WERI-Rb-1 (cell line): ENCODE results near the gene TBX18.

Experiments
- DNase-seq: peaks from one replicate; pipeline ENCODE4 v3.0.0-alpha.2; 2020
- H3K27ac ChIP-seq: fragments of 250-450 bp; sonication (Bioruptor Pico); 2 replicates; pipeline ENCODE4 v1.5.1; 2020; ENCODE audit warnings: mild to moderate bottlenecking, moderate library complexity
- H3K27me3 ChIP-seq: fragments of 250-450 bp; sonication (Bioruptor Pico); 2 replicates; pipeline ENCODE4 v1.5.1; 2021; ENCODE audit warnings: mild to moderate bottlenecking, low read depth, moderate library complexity; ENCODE audit not compliant: insufficient read depth, severe bottlenecking
- H3K36me3 ChIP-seq: fragments of 250-450 bp; sonication (Bioruptor Pico); 2 replicates; pipeline ENCODE4 v1.5.1; 2020; ENCODE audit warnings: mild to moderate bottlenecking, moderate library complexity
- H3K4me3 ChIP-seq: 2 replicates; pipeline ENCODE4 v1.5.1; 2011; ENCODE audit warnings: low read depth, mild to moderate bottlenecking, control low read depth, low read length
- H3K9me3 ChIP-seq: fragments of 250-450 bp; sonication (Bioruptor Pico); 2 replicates; pipeline ENCODE4 v1.5.1; 2021; ENCODE audit warnings: mild to moderate bottlenecking, moderate library complexity; ENCODE audit not compliant: severe bottlenecking
- TF ChIP-seq, protein P1 (sequence below): IDR thresholded peaks from 2 replicates; pipeline ENCODE4 v1.5.1; 2011; ENCODE audit warnings: low read depth, mild to moderate bottlenecking, control low read depth, inconsistent platforms, low read length

TBX18 gene

DNA sequence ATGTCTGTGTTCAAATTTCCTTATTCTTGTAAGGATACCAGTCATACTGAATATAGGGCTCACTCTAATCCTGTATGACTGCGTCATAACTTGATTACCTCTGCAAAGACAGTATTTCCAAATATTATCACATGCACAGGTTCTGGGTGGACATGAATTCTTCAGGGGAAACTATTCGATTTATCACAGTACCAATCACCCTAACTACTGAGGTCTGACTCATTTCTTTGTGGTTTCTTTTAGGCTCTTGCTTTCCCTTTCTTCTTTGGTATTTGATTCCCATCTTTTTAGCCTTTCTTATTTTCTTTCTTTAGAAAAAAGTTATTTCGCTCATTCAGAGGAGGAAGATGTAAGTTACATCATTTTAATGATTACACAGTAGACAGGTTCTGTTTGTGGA lies 40.3 kb upstream of the TBX18 start:
- DNase-seq = no peak

DNA sequence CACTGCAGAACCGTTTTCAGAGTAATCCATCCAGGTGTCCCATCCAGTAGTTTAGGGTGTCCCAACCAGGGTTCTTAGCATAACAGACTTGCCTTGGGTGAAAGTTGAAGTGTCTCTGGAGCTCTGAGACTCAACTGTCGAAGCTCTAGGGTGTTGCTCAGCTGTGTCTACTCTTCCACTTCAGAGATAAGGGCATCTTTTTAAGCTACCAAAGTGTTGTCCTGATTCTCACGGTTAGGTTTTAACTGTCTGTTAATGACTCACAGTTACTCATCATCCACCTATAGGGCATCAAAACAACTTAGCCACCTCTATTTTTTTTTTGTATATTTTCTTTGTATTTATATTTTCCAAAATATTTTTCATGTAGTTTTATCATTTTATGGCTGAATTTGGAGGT lies 36.9 kb upstream of the TBX18 start:
- DNase-seq = no peak
- Histone ChIP-seq H3K27ac (no peak overlapping the region), H3K9me3 (no peaks in the 10 kb centered on the region), H3K36me3 (no peaks in the 10 kb centered on the region), H3K4me3 (no peak overlapping the region), H3K27me3 (no peaks in the 10 kb centered on the region)
- TF ChIP-seq, protein P1, sequence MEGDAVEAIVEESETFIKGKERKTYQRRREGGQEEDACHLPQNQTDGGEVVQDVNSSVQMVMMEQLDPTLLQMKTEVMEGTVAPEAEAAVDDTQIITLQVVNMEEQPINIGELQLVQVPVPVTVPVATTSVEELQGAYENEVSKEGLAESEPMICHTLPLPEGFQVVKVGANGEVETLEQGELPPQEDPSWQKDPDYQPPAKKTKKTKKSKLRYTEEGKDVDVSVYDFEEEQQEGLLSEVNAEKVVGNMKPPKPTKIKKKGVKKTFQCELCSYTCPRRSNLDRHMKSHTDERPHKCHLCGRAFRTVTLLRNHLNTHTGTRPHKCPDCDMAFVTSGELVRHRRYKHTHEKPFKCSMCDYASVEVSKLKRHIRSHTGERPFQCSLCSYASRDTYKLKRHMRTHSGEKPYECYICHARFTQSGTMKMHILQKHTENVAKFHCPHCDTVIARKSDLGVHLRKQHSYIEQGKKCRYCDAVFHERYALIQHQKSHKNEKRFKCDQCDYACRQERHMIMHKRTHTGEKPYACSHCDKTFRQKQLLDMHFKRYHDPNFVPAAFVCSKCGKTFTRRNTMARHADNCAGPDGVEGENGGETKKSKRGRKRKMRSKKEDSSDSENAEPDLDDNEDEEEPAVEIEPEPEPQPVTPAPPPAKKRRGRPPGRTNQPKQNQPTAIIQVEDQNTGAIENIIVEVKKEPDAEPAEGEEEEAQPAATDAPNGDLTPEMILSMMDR = no peak

More for the DNA sequence above, 40.3 kb upstream of the TBX18 start:
- no peak overlapping the region for H3K4me3 ChIP-seq
- TF ChIP-seq, protein P1 = no peak
- no peaks in the 10 kb centered on the region for H3K36me3 ChIP-seq
- no peaks in the 10 kb centered on the region for H3K27me3 ChIP-seq
- H3K27ac ChIP-seq = no peak overlapping the region
- no peaks in the 10 kb centered on the region for H3K9me3 ChIP-seq

GRCh38 chr6:84798257-84798656 lies 33.9 kb upstream of the TBX18 start:
- no peaks in the 10 kb centered on the region for H3K36me3 ChIP-seq
- no peak overlapping the region for H3K27ac ChIP-seq
- TF ChIP-seq, protein P1 = no peak

GRCh38 chr6:84796343-84796742 lies 31.9 kb upstream of the TBX18 start:
- Histone ChIP-seq H3K27me3 (no peaks in the 10 kb centered on the region), H3K27ac (no peak overlapping the region), H3K4me3 (no peak overlapping the region), H3K9me3 (no peaks in the 10 kb centered on the region), H3K36me3 (no peaks in the 10 kb centered on the region)
- TF ChIP-seq, protein P1 = no peak
- DNase-seq = no peak

More at GRCh38 chr6:84798257-84798656, 33.9 kb upstream of the TBX18 start:
- no peak for DNase-seq
- no peaks in the 10 kb centered on the region for H3K27me3 ChIP-seq
- no peak overlapping the region for H3K4me3 ChIP-seq
- H3K9me3 ChIP-seq = no peaks in the 10 kb centered on the region

- H3K36me3 ChIP-seq = no peaks in the 10 kb centered on the region
- H3K27ac ChIP-seq = no peak overlapping the region
- H3K27me3 ChIP-seq = no peaks in the 10 kb centered on the region
- H3K9me3 ChIP-seq = no peaks in the 10 kb centered on the region
- H3K4me3 ChIP-seq = no peak overlapping the region
- DNase-seq = no peak
- TF ChIP-seq, protein P1 = no peak
Measured at GRCh38 chr6:84791927-84792326, 27.5 kb upstream of the TBX18 start.

DNA sequence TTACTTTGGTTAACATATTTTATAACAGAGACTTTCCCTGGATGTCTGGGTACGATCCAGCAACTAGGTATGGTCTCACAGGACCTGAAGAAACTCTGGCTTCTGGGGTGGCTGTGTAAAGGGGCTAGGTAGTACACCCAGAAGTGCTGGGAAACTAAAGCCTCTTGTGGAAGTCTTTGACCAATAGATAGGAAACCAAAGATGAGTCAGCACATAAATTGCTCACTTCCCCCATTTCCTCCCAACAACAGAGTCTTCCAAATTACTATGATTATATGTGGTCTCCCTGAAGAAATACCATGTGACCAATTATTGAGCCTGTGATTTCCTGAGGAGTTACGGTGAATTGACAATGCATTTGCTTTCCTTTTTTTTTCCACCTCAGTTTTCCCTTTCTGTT lies 26.8 kb upstream of the TBX18 start:
- TF ChIP-seq, protein P1 = no peak
- no peak for DNase-seq
- H3K9me3 ChIP-seq = no peaks in the 10 kb centered on the region
- no peak overlapping the region for H3K27ac ChIP-seq
- H3K36me3 ChIP-seq = no peaks in the 10 kb centered on the region
- no peak overlapping the region for H3K4me3 ChIP-seq
- H3K27me3 ChIP-seq = no peaks in the 10 kb centered on the region
